ENCODE results near the gene BIRC6. TPM values are rescaled to one million over a fixed set of nuclear protein-coding genes. Genes with fewer than 3 reads are reported as not detected.

BIRC6 gene
- total and polyA plus RNA-seq, 2 of the 8 experiments (the other 6 are each of a cell fraction or from before 2014, with no cell fraction given) = 32.5 to 69.5 TPM

DNA sequence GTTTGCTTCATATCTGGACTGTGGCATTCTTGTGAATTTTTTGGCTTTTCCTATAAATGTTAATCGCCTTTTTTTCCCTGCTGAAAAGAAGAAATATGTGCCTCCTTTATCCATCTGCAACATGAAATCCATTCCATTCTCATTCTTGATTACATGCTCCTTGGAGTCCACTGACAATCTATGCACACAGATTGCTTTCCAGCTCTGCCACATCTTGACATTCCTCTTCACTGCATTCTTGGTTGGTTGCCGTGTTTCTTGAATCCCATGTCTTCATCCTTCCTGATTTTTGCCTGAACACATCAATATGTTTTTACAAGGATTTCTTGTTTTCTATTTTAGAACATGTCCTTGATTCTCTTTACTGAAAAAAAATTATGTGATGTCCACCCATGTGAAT is 26.7 kb upstream of the BIRC6 start (continued):
- TF ChIP-seq, protein P1, sequence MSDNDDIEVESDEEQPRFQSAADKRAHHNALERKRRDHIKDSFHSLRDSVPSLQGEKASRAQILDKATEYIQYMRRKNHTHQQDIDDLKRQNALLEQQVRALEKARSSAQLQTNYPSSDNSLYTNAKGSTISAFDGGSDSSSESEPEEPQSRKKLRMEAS (IDR thresholded peaks at IDR 0.05) = no peak

Measured in H1 (cell line).